B cell (primary cell): Measurements from ENCODE around the gene GASK1A.

Source experiments
- EZH2 ChIP-seq: IDR thresholded peaks from 2 replicates; pipeline ENCODE4 v1.6.1; 2012; ENCODE audit warnings: borderline replicate concordance, low read depth, mild to moderate bottlenecking, moderate library complexity, low read length; ENCODE audit not compliant: insufficient read depth, poor library complexity, severe bottlenecking
- TF ChIP-seq, protein P1 (sequence below): fragments of 200-600 bp; IDR thresholded peaks from one replicate; pipeline ENCODE4 v1.8.0; 2022; ENCODE audit warnings: antibody characterized with exemption, mild to moderate bottlenecking

DNA sequence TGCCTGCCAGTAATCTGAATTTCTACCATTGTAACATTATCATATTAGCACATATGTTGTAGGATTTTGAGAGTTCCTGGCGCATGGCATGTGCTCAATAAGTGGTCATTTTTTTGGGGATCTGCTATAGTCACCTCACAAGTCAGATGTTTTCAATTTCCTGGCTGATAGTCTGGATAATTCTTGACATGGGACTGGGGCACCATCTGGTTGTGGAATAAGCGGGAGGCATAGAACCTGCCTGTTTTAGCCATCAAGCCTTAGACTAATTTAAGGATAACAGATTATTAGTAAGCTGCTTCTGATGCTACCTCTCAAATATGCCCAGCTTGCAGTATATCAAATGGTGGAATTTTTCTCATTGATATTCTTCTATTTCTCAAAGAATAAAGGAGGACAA lies 39.1 kb downstream of the GASK1A start:
- TF ChIP-seq, protein P1, sequence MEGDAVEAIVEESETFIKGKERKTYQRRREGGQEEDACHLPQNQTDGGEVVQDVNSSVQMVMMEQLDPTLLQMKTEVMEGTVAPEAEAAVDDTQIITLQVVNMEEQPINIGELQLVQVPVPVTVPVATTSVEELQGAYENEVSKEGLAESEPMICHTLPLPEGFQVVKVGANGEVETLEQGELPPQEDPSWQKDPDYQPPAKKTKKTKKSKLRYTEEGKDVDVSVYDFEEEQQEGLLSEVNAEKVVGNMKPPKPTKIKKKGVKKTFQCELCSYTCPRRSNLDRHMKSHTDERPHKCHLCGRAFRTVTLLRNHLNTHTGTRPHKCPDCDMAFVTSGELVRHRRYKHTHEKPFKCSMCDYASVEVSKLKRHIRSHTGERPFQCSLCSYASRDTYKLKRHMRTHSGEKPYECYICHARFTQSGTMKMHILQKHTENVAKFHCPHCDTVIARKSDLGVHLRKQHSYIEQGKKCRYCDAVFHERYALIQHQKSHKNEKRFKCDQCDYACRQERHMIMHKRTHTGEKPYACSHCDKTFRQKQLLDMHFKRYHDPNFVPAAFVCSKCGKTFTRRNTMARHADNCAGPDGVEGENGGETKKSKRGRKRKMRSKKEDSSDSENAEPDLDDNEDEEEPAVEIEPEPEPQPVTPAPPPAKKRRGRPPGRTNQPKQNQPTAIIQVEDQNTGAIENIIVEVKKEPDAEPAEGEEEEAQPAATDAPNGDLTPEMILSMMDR: no peak
- no peak for TF ChIP-seq EZH2
